ENCODE data around the gene TM7SF2. TPM values are rescaled to one million over a fixed set of nuclear protein-coding genes. Genes with fewer than 3 reads are reported as not detected.

TM7SF2 gene
- total and polyA plus RNA-seq, 8 donors, result 7.6 to 118 (median 41.5) TPM

- no peak for DNase-seq
- H3K4me1 ChIP-seq, result peaks cover 30 to 72% (median 63%) of the 10 kb centered on the region in 4 donors
- peak overlapping the region in 1 of 4 donors; percentile 15 for H3K4me3 ChIP-seq
- no peak for TF ChIP-seq POLR2A (IDR thresholded peaks at IDR 0.05)
- TF ChIP-seq POLR2AphosphoS5 (IDR thresholded peaks at IDR 0.05), result no peak
- TF ChIP-seq EP300 (IDR thresholded peaks at IDR 0.05), result no peak
- TF ChIP-seq CTCF (IDR thresholded peaks at IDR 0.05), result no peak
- peaks cover 24 to 43% (median 42%) of the 10 kb centered on the region in 4 donors for H3K36me3 ChIP-seq
- peaks cover 0 to 2% (median 0%) of the 10 kb centered on the region in 3 donors for H3K27me3 ChIP-seq
- intact Hi-C loops (cut with DNase I; ENCODE audit: low total_unique reads), result no loop called here
- WGBS, 5 donors, result 89 to 94% (median 94%) methylated on average over 29 to 52 of the region's 52 CpGs
- H3K9me3 ChIP-seq, result no peaks in the 10 kb centered on the region
- H3K27ac ChIP-seq, result peak overlapping the region; percentile 24 to 54 (median 39)
These were observed 3.8 kb upstream of the TM7SF2 start for GRCh38 chr11:65107751-65108468.

GRCh38 chr11:65108469-65109123 lies 3.1 kb upstream of the TM7SF2 start:
- peak in 1 of 2 donors; percentile 80 for DNase-seq
- 79 to 90% (median 87%) methylated on average over 18 to 38 of the region's 38 CpGs for WGBS, 5 donors
- Histone ChIP-seq H3K27ac (peak overlapping the region; percentile 24 to 54 (median 39)), H3K9me3 (no peaks in the 10 kb centered on the region), H3K27me3 (peaks cover 0 to 4% (median 0%) of the 10 kb centered on the region in 3 donors), H3K4me3 (peak overlapping the region in 1 of 4 donors; percentile 15), H3K4me1 (peaks cover 35 to 72% (median 67%) of the 10 kb centered on the region in 4 donors), H3K36me3 (peaks cover 24 to 43% (median 41%) of the 10 kb centered on the region in 4 donors)
- intact Hi-C loops (cut with DNase I; ENCODE audit: low total_unique reads), result no loop called here
- peak in 1 of 3 donors; percentile 48 for TF ChIP-seq POLR2AphosphoS5 (IDR thresholded peaks at IDR 0.05)
- no peak for TF ChIP-seq POLR2A (IDR thresholded peaks at IDR 0.05)

GRCh38 chr11:65109231-65110198 lies 2.2 kb upstream of the TM7SF2 start:
- intact Hi-C loops (cut with DNase I; ENCODE audit: low total_unique reads), result no loop called here
- H3K9me3 ChIP-seq, result no peaks in the 10 kb centered on the region

More at GRCh38 chr11:65109231-65110198, 2.2 kb upstream of the TM7SF2 start:
- DNase-seq, result no peak
- 74 to 90% (median 89%) methylated on average over 18 to 36 of the region's 36 CpGs for WGBS, 5 donors
- no peak overlapping the region for H3K4me3 ChIP-seq
- H3K27ac ChIP-seq, result peak overlapping the region in 3 of 5 donors; percentile 1 to 84 (median 21)
- TF ChIP-seq EP300 (IDR thresholded peaks at IDR 0.05) (no peak), CTCF (IDR thresholded peaks at IDR 0.05) (no peak), POLR2AphosphoS5 (IDR thresholded peaks at IDR 0.05) (no peak), POLR2A (IDR thresholded peaks at IDR 0.05) (no peak)
- peaks cover 24 to 43% (median 41%) of the 10 kb centered on the region in 4 donors for H3K36me3 ChIP-seq
- peaks cover 31 to 68% (median 60%) of the 10 kb centered on the region in 4 donors for H3K4me1 ChIP-seq
- H3K27me3 ChIP-seq, result peaks cover 0 to 4% (median 0%) of the 10 kb centered on the region in 3 donors
